Measurements from ENCODE around the gene C1orf198.

DNA sequence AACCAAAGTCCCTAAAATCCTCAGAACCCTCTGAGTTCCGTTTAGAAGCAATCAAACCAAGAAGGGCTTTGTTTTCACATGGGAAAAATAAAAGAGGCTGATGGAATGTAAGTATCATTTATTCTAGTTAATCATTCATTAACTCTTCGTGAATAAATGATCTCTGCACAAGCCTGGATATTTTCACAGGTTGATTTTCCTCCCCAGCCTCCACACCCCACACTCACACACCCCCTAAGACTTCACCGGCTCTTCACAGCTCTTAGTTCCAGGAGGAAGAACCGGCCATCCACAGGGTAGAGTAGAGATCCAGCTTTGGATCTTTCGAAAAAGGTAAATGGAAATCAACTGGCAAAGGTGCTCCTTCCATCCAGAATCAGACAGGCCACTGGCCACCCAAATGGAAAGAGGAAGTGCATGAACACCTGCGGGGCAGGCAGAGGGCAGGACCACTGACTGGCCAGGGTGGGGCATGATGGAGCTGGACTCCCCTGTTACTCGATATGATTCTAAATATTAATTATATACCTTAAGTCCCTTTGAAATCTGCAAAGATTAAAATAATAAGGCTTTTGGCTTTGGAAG is 10.0 kb downstream of the C1orf198 start:
- TF ChIP-seq, protein P1, sequence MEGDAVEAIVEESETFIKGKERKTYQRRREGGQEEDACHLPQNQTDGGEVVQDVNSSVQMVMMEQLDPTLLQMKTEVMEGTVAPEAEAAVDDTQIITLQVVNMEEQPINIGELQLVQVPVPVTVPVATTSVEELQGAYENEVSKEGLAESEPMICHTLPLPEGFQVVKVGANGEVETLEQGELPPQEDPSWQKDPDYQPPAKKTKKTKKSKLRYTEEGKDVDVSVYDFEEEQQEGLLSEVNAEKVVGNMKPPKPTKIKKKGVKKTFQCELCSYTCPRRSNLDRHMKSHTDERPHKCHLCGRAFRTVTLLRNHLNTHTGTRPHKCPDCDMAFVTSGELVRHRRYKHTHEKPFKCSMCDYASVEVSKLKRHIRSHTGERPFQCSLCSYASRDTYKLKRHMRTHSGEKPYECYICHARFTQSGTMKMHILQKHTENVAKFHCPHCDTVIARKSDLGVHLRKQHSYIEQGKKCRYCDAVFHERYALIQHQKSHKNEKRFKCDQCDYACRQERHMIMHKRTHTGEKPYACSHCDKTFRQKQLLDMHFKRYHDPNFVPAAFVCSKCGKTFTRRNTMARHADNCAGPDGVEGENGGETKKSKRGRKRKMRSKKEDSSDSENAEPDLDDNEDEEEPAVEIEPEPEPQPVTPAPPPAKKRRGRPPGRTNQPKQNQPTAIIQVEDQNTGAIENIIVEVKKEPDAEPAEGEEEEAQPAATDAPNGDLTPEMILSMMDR (IDR thresholded peaks at IDR 0.05): no peak
- TF ChIP-seq EZH2 (IDR thresholded peaks at IDR 0.05) (no peak), EZH2phosphoT487 (IDR thresholded peaks at IDR 0.05) (no peak)

All from neural progenitor cell (in vitro differentiated cells).